ENCODE measurements around the gene LYPD3. TPM values are rescaled to one million over a fixed set of nuclear protein-coding genes. Genes with fewer than 3 reads are reported as not detected.

LYPD3 gene
- total RNA-seq, 3 donors from 2014 or later (not counting 1 experiment from before 2014, with no cell fraction given): 1.3 to 2.4 (median 1.7) TPM

GRCh38 chr19:43461303-43461702, 4.1 kb downstream of the LYPD3 start:
- no peaks in the 10 kb centered on the region for H3K27me3 ChIP-seq (ENCODE audit: control insufficient read depth, insufficient read depth, low read length)
- H3K9me3 ChIP-seq (ENCODE audit: control insufficient read depth, insufficient read depth, low read length): no peaks in the 10 kb centered on the region
- Mint-ChIP-seq H3K36me3 (no peaks in the 10 kb centered on the region), H3K4me3 (peak overlapping the region; percentile 35), H3K27ac (peak overlapping the region; percentile 29 to 95), H3K27me3 (ENCODE audit: low read depth in 2 of 2) (peaks cover 0 to 9% of the 10 kb centered on the region in 2 donors), H3K9me3 (no peaks in the 10 kb centered on the region), H3K4me1 (peaks cover 0 to 22% of the 10 kb centered on the region in 2 donors)
- DNase-seq: no peak
- peaks cover 22% of the 10 kb centered on the region for H3K4me1 ChIP-seq (ENCODE audit: control insufficient read depth, insufficient read depth, low read length)
- no peak for ATAC-seq
- WGBS (ENCODE audit: insufficient coverage): 82% methylated on average over 12 of the region's 12 CpGs
- H3K36me3 ChIP-seq (ENCODE audit: control insufficient read depth, insufficient read depth, low read length): no peaks in the 10 kb centered on the region
- no peak overlapping the region for H3K27ac ChIP-seq (ENCODE audit: low read length)
- no peak overlapping the region for H3K4me3 ChIP-seq (ENCODE audit: low read length)
- intact Hi-C loops (cut with micrococcal nuclease): no loop called here
- TF ChIP-seq, protein P1, sequence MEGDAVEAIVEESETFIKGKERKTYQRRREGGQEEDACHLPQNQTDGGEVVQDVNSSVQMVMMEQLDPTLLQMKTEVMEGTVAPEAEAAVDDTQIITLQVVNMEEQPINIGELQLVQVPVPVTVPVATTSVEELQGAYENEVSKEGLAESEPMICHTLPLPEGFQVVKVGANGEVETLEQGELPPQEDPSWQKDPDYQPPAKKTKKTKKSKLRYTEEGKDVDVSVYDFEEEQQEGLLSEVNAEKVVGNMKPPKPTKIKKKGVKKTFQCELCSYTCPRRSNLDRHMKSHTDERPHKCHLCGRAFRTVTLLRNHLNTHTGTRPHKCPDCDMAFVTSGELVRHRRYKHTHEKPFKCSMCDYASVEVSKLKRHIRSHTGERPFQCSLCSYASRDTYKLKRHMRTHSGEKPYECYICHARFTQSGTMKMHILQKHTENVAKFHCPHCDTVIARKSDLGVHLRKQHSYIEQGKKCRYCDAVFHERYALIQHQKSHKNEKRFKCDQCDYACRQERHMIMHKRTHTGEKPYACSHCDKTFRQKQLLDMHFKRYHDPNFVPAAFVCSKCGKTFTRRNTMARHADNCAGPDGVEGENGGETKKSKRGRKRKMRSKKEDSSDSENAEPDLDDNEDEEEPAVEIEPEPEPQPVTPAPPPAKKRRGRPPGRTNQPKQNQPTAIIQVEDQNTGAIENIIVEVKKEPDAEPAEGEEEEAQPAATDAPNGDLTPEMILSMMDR (IDR thresholded peaks at IDR 0.05): no peak

- H3K9me3 ChIP-seq (ENCODE audit: control insufficient read depth, insufficient read depth, low read length): no peaks in the 10 kb centered on the region
- H3K4me3 Mint-ChIP-seq: no peak overlapping the region
- H3K4me3 ChIP-seq (ENCODE audit: low read length): no peak overlapping the region
- intact Hi-C loops (cut with micrococcal nuclease): no loop called here
- peak overlapping the region; percentile 29 to 95 for H3K27ac Mint-ChIP-seq
- no peak overlapping the region for H3K27ac ChIP-seq (ENCODE audit: low read length)
- no peaks in the 10 kb centered on the region for H3K9me3 Mint-ChIP-seq
- peaks cover 22% of the 10 kb centered on the region for H3K4me1 ChIP-seq (ENCODE audit: control insufficient read depth, insufficient read depth, low read length)
- TF ChIP-seq, protein P1 (IDR thresholded peaks at IDR 0.05): no peak
- 91% methylated on average over 15 of the region's 16 CpGs for WGBS (ENCODE audit: insufficient coverage)
- H3K27me3 Mint-ChIP-seq (ENCODE audit: low read depth in 2 of 2): peaks cover 6 to 9% of the 10 kb centered on the region in 2 donors
- peaks cover 0 to 21% of the 10 kb centered on the region in 2 donors for H3K4me1 Mint-ChIP-seq
- H3K36me3 Mint-ChIP-seq: no peaks in the 10 kb centered on the region
- DNase-seq (no peak), ATAC-seq (no peak)
- H3K36me3 ChIP-seq (ENCODE audit: control insufficient read depth, insufficient read depth, low read length): no peaks in the 10 kb centered on the region
- no peaks in the 10 kb centered on the region for H3K27me3 ChIP-seq (ENCODE audit: control insufficient read depth, insufficient read depth, low read length)
These were observed 4.9 kb downstream of the LYPD3 start for GRCh38 chr19:43460362-43461016.

DNA sequence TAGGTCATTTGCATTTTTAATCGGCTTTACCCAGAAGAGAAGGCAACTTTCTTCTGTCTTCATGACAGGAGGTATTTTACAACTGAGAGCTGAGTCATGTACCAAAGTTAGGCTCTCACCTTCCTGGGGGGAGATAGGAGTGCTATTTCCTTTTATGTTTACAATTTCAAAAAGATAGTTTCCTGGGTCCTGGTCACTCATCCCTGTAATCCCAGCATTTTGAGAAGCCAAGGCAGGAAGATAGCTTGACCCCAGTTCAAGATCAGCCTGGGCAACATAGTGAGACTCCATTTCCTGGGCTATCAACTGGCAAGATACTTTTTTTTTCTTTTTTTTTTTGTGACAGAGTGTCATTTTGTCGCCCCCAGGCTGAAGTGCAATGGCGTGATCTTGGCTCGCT, 7.6 kb downstream of the LYPD3 start:
- H3K27ac ChIP-seq (ENCODE audit: low read length): no peak overlapping the region
- TF ChIP-seq, protein P1 (IDR thresholded peaks at IDR 0.05): no peak
- Mint-ChIP-seq H3K27ac (no peak overlapping the region), H3K36me3 (no peaks in the 10 kb centered on the region), H3K27me3 (ENCODE audit: low read depth in 2 of 2) (peaks cover 6 to 9% of the 10 kb centered on the region in 2 donors), H3K9me3 (no peaks in the 10 kb centered on the region), H3K4me3 (no peak overlapping the region), H3K4me1 (peaks cover 0 to 7% of the 10 kb centered on the region in 2 donors)
- peaks cover 3% of the 10 kb centered on the region for H3K4me1 ChIP-seq (ENCODE audit: control insufficient read depth, insufficient read depth, low read length)
- no peaks in the 10 kb centered on the region for H3K27me3 ChIP-seq (ENCODE audit: control insufficient read depth, insufficient read depth, low read length)
- ATAC-seq (no peak), DNase-seq (no peak)
- H3K36me3 ChIP-seq (ENCODE audit: control insufficient read depth, insufficient read depth, low read length): no peaks in the 10 kb centered on the region
- no peak overlapping the region for H3K4me3 ChIP-seq (ENCODE audit: low read length)
- WGBS (ENCODE audit: insufficient coverage): 86% methylated on average over 4 of the region's 4 CpGs
- no peaks in the 10 kb centered on the region for H3K9me3 ChIP-seq (ENCODE audit: control insufficient read depth, insufficient read depth, low read length)
- intact Hi-C loops (cut with micrococcal nuclease): no loop called here
